GM18951 (cell line): ENCODE data around the gene CACNA2D1.

Experiments
- POLR2A ChIP-seq: IDR thresholded peaks from 4 replicates; pipeline ENCODE4 v1.6.1; 2011; ENCODE audit warnings: mild to moderate bottlenecking; ENCODE audit not compliant: insufficient read length, insufficient read depth; ENCODE audit errors: extremely low read depth
- in situ Hi-C: fragments of 300-500 bp; cut with MboI; formaldehyde crosslinking; loops from one replicate; pipeline ENCODE4 v1.12.0; 2022; ENCODE audit warnings: low sequenced_read_pairs, mixed read lengths, inconsistent platforms; ENCODE audit not compliant: unreplicated experiment

Gene CACNA2D1

DNA sequence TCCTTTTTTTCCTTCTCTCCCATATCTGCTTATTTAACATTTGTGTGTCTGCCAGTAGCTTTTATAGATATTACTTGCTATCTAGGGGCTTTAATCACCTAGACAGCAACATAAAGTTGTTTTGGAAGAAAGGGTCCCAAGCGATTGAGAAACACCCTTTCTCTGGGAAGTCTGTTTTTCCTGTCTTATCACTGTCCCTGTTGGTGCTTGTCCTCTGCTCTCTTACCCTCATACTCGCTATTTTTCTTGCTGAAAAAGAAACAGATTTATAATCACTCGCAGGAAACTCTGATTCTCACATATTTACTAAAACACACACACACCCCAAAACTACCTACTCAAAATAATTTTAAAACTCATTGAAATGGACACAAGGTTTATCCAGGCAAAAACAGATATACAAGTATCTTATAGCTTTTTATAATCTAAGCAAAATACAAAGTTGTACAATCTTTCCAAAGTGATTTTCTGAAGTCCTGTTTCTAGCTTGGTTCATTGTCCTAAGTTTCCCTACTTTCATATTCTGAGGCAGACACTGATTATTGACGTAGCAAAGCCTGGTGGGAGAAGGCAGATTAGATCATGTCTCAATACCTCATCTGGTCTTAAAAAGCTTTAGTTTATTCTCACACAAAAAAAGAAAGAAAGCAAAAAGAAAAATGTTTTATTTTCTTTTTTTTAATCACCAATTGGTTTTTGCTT, 157.3 kb downstream of the CACNA2D1 start:
- TF ChIP-seq POLR2A = no peak
- in situ Hi-C loops = no loop called here

DNA sequence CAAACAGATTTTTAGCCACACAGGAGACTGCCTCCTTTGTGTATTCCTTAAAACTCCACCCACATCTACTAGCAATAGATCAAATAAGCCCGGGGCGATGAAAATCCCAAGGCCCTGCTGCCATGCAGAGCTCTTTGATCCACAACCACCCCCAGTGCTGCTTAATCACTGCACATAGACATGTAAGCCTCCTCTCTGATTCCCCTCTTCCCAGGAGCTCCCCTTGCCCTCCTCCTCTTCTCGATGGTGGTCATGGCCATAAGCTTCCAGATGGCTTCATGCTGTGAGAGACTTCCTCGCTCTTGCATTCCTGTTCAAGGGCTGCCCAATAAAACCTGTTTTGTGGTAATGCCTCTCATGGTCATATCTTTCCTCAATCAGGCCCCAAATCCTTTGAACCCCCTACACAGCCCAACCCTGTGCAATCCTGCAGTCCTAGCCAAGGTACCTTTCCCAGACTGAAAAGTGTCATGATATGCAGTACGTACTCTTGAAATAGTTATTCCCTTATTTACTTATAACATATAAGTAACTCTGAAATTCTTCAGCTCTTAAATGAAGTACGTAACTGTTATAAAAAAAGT, 158.5 kb downstream of the CACNA2D1 start:
- in situ Hi-C loops = no loop called here
- no peak for TF ChIP-seq POLR2A

DNA sequence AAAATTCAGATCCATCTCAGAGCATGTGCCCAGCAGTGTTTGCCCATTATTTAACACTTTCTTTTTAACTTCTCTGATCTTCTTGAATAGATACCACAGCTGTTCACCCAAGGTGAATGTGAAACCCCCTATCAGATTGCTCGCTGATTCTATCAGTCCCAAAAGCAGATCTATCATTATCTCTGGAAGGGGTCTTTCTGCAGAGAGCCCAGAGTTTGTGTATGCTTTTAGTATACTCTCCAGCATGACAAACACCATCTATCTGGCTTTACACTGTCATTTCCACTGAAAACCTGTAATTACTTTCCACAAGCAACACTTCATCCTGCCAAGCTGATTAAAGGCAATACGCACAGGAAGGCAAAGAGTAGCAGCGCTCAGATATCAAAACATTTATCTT, 168.2 kb downstream of the CACNA2D1 start:
- in situ Hi-C loops = no loop called here
- no peak for TF ChIP-seq POLR2A

DNA sequence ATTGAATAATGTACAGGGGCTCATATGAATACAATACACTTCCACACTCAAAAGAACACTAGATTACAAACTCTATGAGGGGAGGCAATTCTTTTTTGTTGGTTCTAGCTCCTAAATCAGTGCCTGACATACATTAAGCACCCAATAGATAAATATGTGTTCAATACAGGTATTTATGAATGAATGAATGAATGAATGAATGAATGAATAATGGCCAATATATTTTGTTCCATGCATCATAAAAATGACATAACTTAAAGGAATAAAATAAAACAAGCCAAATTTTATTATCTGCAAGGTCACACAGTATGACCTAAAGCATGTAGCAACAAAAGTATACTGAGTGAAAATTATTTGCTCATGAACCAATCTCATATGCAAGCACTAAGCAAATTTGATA, 168.9 kb downstream of the CACNA2D1 start:
- in situ Hi-C loops = no loop called here
- TF ChIP-seq POLR2A = no peak

DNA sequence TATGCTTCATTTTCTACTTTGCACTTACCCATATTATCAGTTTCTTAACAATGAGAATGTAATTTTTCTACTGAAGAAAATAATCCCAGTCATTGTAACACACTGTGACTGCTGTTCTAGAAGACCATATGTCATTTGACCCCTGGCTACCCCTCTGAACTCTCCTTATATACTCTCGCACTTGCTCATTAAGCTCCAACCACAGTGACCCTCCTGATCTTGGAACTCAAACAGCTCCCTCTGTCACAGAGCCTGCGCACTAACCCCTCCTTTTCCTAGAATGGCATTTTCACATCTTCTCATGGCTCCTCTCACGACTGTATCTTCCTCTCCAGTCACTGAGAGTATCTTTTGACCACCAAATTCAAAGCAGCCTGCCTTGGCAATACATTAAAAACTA, 169.7 kb downstream of the CACNA2D1 start:
- in situ Hi-C loops = no loop called here
- no peak for TF ChIP-seq POLR2A

DNA sequence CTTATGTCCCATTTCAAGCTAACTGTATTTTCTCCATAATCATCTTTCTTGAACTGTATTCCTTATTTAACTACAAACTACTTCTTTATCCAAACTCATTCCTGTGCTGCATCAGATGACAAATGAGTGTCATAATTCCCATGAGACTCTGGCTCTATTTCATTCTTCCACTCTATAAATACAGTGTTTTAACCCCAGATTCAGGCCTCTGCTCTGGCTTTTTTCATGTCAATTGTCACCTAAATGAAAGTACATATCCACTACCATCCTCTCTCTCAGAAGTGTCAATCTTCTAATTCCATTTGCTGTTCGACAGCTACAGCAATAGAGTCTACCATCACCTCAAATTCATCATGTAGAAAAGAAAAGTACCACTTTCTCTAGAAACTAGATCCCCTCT, 172.7 kb downstream of the CACNA2D1 start:
- in situ Hi-C loops = no loop called here
- no peak for TF ChIP-seq POLR2A

DNA sequence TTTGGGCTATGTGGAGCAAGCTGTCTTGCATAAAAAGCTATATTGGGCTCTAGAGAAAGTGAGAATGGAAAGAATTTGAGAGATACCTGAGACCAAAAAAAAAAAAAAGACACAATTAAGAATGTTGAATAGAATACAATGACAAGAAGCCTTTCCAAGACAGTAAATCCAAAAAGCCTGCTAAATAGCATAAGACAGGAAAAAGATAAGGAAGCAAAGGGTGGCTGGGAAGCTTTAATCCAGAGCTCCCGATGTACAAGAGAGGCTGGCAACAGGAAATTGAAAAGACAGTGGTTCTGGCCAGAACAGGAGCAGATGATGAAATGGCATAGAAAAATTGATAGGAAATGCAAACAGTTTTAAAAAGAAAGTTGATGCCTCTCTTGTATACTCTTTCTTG, 174.9 kb downstream of the CACNA2D1 start:
- in situ Hi-C loops = no loop called here

DNA sequence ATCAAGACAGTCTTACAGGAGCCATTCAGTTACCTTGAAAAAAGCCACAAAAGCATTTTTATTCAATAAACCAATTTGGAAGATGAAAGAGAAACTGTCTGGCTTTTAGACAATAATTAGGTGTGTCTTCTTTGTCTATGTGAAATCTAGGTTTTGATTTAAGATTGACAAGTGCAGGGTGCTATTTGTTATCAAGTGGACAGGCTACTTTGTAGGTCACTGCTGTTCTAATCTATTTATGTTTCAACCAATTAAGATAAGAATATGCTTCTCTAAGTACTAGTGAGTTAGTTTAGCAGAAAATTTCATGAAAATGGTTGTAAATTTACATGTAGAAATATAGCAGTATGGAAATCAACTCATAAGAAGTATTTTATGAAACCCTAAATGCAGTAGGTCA, 177.5 kb downstream of the CACNA2D1 start:
- in situ Hi-C loops = no loop called here
- TF ChIP-seq POLR2A = no peak

More for the DNA sequence above, 174.9 kb downstream of the CACNA2D1 start:
- no peak for TF ChIP-seq POLR2A

DNA sequence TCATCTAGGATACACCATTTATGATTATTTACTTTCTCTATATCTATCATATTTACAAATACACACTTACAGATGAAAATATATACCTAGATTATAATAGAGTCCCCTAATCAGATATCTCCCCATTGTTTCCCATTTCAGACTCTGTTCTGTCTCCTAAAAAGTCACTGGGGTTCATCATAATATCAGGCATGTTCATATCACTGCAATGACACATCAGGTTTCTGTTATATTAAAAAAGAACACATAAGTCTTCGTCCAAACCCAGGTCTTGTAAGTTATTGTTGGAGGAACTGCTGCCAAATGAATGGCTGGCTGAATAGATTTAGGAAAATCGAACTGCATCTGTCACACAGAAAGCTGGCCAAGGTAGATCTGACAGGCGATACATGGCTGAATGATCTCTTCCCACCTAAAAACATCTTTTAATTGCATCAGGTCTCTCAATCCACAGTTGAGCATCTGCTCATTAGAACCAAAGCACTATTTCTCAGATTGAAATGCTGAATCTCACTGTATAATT, 178.7 kb downstream of the CACNA2D1 start:
- in situ Hi-C loops = no loop called here
- TF ChIP-seq POLR2A = no peak

DNA sequence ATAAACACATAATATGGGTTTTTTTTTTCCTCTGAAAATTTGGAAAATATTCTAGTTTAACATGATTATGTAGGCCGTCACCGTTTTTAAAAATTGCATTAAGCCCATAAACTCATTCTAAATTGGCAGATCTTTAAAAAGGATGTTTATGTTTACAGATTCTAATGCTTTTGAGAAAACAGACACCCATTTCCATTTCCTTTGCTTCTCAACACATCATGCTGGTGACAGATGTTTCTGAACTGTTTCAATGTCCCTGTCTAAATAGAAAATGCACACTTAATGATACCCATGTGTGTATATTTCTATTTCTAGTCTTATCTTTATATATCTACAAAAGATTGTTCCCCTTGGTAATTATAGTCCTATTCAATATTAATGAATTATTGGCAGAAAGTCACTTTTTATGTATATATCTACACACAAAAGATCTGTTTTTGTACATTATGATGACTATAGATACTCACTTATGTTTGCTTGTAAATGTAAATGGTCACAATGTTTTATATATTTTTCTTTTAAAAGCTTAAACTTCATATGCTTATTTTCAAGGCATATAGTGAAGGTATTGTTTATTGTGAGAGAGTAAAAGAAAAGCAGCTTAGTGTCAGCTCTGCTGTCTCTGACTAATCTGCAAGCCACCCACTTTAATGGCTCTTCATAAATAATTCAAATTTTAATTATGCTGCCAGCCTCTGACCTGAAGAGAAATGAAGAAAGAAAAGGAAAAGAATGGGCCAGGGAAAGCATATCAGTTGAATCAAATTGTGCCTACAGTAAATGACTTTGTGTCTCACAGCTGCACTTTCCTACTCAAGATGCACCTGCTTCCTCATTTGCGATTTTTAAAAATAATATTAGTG, 179.4 kb downstream of the CACNA2D1 start:
- in situ Hi-C loops = no loop called here
- TF ChIP-seq POLR2A = no peak

DNA sequence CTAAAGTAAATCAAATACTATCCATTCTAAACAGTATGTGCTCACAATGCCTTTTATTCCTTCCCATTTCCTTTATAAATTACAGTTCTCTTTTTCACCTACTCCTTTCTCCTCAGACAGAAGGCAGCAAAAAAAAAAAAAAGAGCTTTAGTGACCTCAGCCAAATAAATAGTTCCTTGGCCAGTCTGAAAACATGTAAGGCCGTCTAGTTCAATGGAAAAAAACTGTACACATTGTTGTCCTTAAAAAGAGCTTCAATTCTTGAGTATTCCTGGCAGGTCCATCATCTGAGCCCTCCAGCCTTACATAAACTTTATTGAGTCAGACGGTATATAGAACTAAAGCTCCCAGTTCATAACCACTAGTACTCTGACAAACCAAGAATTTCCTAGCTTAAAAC, 185.4 kb downstream of the CACNA2D1 start:
- TF ChIP-seq POLR2A = no peak
- in situ Hi-C loops = no loop called here

DNA sequence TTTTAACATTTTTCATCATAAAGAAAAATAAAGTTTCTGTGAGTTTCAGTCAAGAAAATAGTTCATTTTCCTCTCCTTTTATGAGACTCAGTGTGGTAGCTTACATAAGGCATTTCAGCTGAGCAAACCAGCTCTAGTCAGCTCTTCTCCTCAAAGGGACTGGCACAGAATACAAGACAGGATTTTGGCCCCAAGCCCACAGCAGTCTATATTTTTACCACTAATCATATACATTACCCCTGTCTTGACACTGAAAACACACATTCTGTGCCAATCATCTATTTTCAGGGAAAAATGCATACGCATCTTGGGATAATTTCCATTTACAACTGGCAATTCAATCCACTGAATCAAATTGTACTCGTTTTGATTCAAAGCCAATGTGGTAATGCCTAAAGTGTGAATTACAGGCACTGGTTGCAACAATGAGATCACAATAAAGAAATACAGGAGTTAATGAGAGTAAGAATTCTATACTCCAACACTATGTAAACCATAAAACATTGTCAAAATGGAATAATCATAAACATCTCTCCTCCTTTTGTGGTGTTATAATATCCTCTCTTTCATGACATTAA, 186.4 kb downstream of the CACNA2D1 start:
- in situ Hi-C loops = no loop called here
- TF ChIP-seq POLR2A = no peak

DNA sequence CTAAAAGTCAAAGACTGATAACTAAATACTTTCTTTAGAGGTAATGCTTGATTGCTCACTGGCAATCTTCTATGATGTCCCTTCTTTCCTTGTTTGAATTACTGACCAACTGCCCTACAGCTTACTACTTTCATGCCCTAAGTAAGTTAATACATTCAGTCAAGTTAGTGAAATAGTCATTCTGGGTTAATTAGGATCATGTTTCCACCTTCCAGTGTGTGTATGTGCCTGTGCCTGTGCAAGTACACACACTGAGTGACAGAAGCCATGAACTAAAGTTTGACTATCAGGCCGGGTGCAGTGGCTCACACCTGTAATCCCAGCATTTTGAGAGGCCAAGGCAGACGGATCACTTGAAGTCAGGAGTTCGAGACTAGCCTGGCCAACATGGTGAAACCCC, 187.9 kb downstream of the CACNA2D1 start:
- in situ Hi-C loops = no loop called here
- TF ChIP-seq POLR2A = no peak
